HG02943 (cell line): ENCODE measurements around the gene XRCC4.
"Not testable (repeated sequence)": the region's sequence is repeated elsewhere in the genome, so short reads cannot be mapped to it uniquely, and the experiment has no call there.

Experiments
- ATAC-seq: cut with Tn5 transposase; IDR thresholded peaks from one replicate; pipeline ENCODE4 v1.9.1; 2021; ENCODE audit warnings: mild to moderate bottlenecking, low read depth, moderate library complexity; ENCODE audit not compliant: unreplicated experiment

The XRCC4 gene

DNA sequence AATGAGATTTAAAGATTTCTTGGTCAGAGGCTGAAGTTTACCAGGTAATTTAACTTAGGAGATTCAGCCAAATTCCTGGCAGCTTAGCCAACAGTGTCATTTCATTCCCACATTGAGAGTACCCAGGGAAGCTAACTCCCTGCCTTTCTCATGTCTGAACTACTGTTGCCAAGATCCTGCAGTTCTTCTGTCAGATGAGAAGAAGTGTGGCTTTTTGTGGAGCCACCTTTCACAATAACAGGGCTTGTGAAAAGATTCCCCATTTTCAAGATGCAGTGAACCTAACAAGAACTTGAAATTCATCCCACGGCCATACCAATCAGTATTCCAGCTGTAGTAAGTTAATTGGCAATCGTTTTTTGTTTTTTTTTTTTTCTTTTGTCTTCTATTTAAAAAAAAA lies 176.4 kb downstream of the XRCC4 start:
- no peak for ATAC-seq

DNA sequence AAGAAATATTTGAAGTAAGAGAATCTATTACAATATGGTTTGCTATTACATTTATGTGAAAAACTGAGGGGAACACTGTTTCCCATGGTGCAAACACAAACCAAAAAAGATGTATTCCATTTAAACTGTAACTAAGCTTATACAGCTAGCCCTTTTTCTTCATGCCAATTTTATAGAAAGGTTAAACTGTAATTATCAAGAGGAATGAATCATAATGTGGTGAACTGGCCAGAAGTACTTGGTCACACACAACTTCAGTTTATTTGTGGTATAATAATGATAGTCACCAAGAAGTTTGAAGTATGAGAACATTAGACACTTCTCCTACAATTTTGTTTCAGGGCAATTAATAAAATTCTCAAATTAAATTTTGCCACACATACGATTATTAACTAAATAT lies 177.9 kb downstream of the XRCC4 start:
- no peak for ATAC-seq

DNA sequence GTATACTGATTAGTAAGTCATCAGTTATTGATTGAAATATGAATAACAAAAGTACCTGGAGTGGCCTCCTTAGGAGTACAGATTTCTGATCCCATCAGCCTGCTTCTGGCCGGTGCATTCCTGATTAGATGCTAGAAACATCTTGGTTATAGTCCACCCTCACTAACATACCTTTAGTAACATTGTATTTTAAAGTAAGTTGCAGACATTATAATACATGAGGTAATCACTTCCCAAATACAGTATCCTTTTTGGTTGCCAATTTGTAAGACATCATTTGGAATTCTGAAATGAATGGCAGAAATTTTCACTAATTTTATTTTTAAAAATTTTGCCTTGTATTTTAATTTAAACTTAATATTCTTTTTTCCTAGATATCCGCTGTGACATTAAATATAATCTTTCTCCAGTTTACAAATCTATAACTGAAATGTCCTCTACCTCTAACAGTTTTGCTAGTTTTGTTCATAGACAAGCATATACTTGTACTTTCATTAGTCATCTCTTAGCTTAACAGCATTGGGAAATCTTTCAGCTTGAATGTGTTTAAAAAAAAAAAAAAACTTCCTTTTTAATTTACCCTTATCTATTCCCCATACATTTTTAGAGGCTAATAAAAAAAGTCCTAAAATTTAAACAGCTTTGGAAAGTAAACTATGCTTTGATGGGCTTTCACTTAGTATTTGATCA lies 178.9 kb downstream of the XRCC4 start:
- no peak for ATAC-seq

DNA sequence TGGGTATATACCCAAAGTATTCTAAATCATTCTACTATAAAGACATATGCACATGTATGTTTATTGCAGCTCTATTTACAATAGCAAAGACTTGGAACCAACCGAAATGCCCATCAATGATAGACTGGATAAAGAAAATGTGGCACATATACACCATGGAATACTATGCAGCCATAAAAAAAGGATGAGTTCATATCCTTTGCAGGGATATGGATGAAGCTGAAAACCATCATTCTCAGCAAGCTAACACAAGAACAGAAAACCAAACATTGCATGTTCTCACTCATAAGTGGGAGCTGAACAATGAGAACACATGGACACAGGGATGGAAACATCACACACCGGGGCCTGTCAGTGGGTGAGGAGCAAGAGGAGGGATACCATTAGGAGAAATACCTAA lies 180.3 kb downstream of the XRCC4 start:
- ATAC-seq, result not testable (repeated sequence)

DNA sequence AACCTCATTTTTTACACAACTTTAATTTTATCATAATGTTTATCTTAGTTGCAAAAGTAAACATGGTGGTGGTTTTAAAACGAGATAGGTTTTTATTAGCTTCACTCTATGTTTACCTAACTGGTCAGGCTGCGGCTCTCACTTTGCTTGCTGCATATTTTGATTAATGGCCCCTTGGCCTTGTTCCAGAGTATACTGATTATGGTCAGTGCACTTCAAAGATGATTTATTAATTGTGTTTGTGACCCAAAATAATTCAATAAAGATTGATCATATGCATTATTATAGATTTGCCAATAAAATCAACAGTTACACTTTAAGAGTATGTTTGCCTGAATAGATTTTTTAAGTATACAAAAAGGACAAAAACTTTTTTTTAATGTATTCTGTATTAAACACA lies 188.0 kb downstream of the XRCC4 start:
- ATAC-seq, result no peak

DNA sequence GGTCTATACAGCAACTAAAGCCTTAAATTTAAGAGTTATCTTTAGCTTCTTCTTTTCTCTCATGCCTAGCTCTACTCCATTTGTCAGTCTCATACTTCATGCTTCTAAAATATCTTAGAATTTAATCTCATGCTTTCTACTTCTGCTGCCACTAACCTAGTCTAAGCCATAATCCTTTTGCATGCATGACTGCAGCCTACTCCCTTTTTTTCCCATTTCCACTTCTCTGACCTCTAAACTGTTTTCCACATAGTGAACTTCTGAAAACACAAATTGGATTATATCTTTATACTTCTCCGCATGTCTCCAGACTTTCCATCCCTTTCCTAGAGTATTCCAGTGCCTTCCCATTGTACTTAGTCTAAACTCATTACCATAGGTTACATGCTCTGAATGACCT lies 193.0 kb downstream of the XRCC4 start:
- no peak for ATAC-seq

DNA sequence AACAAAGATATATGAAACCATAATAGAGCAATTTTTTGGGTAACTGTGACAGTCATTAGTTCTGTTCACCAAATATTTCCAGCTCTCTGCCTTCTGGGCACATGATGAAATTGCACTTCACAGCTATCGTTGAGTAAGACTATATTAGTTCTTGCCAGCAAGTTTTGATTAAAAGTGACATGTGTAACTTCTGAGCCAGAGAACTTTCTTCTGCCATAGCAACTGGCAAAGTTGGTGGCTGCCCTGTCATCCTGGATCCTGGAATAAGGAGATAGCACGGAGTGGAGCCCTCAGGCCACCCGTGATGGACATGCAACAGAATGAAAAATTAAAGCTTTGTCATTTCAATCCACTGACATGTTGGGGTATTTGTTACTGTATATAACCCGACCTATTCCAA lies 199.8 kb downstream of the XRCC4 start:
- ATAC-seq, result no peak

DNA sequence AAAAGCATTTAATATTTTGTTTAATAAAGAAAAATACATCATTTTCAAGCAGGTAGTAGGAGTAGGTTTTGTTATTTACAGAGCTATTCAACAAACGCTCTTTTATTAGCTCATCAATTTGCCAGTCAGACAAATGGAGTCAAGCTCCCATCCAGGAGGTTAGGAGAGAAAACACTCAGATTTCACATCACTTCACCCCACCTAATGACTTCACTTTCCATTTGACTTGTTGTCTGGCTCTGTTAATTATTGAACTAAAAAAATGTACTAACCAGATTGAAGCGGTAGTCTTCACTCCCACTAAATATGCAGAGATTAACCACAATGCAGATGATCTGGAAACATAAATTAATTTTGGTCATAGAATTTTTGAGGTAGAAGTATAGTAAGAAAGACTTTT lies 200.6 kb downstream of the XRCC4 start:
- ATAC-seq, result no peak

DNA sequence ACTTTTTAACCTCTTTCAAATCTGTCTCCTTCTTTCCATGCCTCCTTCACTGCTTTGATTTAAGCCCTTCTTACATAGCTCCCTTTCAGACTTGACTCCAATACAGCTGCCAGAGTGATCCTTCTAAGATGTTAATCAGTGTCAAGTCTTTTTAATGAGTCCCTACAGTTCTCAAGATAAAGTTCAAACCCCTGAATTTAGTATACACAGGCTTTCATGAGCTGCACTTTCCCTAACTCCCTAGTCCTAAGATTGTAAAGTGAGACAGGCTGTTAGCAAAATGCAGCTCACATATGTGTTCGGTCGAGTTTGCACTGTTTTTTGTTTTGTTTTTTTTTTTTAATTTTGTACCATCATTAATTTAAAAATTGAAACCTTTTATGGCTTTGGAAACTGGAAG lies 203.8 kb downstream of the XRCC4 start:
- ATAC-seq, result no peak

DNA sequence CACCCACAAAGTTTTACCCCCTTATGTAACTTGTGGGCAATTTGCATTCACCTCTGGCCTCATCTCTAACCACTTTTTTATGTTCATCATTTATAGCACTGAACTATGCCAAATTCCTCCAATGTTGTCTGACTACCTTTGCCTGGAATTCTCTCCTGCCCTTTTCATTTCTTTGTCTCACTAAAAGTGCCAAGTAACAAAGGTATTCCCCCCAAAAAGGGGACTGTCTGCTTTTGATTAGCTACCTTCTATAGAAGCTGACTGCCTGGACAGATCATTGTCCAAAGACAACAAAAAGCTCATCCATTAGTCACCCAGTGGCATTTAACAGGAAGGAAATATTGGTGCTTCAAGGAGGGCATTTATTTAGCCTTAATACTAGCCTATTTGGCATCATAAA lies 204.3 kb downstream of the XRCC4 start:
- no peak for ATAC-seq

DNA sequence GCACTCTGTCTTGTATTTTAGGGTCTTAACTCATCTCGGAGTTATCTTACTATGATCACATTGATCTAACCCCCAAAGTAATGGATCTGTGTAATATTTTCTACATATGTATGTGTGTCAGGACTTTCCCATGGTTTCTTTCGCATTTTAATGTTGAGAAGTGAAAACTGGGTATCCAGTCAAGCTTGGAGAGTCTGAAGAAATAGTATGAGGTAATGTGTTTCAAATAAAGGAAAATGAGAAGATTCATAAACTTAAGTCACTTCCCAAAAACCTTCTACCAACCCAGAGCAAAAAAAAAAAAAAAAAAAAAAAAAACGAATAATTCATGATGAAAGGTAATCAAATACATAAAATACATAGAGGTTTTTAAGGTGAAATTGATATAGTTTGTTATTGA lies 206.4 kb downstream of the XRCC4 start:
- ATAC-seq, result no peak

DNA sequence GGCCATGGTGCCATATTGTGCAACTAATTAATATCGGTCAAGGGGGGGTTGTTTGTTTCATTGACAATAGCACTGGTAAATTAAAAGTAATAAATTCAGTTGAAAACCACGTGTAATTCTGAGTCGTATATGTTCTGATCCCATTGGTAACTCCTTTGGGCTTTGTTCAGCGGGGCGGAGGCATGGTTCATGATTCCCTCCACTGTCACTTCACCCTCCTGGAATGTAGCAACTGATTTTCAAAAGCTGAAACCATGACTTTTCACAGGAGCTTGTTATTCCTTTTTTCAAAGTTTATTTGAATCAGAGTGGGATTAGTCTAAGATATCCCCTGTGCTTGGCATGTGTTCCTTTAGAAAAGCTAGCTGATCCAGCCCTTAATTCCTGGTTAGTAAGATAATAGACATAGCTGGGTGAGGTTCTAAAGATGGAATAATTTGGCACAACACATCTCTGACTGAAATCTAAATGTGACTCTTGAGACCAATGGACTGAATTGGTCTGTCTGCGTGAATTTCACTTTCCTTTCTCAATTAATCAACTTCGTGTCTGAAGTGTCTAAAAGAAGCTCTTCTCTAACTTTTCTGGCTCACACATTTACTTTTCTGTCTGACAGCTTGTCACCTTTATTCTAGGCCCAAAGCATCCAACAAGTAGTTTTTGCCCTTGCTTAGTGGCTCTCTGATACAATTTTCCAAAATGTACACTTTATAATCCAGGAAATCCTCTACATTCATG lies 208.5 kb downstream of the XRCC4 start:
- no peak for ATAC-seq

DNA sequence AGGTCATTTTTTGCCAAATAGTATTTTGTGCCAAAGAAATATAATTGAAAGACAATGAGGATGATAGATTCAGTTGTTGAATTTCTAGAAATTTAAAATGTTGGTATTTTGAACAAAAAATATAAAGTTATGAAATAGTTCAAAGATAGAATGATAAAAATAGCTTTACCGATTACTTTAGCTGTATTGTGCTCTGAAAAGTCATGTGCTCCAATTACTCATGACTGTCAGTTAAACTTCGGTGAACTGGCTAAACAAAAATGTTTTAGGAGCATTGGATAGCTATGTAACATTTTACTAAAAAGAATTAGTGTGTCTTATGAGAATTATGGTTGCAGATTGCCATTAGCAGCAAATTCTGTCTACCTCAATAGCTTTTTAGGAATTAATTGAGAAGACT lies 216.9 kb downstream of the XRCC4 start:
- ATAC-seq, result no peak

DNA sequence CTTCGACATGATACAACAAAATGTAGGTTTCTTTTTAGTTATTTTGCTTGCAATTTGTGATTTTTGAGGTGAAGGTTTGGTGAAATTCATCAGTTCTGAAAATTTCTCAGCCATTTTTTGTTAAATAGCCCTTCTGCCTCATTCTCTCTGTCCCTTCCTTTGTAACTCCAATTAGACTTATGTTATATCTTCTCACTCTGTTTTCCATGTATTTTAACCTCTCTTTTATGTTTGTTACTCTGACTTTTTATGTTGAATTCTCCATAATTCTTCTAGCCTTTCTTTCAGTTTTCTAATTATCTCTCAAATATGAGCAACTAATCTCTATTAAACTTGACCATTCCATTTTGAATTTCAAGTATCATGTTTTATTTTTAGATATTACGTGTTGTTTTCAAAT lies 222.0 kb downstream of the XRCC4 start:
- no peak for ATAC-seq

DNA sequence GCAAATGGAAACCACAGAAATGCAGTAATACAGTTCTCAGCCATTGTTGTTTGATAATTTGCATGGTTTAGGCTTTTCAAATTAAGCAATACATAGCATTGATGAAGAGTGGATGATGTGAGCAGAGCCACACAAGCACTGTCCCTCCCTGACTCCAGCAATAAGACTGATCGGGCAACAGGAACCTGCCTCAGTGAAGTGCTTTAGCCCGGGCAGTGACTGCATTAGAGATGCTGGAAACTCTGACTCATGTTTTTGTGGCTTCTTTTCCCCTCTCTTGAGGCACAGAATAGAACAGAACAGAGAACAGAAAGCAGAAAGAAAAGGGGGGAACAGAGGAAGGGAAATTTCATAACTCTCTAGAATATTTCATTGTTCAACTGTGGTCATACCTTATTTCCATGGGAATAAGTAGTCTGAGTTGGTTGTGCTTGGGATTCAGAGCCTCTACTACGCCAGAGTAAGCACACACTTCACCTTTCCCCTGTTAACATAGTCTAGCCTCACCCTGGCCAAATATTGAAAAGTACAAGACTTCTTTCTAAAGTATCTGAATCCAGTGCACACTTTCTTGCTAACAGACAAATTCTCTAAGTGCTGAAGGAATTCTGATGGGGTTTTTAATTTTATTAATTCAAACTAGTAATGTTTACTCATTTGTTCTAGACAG lies 229.4 kb downstream of the XRCC4 start:
- peak; percentile 98 for ATAC-seq

DNA sequence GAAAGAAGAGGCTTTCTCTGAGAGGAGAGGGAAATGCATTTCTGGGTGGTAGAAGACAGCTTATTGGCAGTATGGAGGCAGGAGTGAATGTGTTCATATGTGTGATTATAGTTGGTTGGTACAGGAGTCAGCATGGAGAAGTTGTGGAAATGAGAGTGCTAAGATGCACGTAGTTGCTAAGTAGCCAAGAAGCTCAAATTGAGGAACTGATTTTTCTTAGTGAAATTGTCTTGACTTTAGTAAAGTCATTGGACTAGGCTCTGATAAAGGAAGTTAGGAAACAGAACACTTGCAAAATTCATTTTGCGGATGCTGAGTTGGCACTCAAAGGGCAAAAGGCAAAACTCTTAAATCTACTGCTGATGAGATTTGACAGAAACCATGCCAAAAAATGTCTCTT lies 235.3 kb downstream of the XRCC4 start:
- ATAC-seq, result no peak

DNA sequence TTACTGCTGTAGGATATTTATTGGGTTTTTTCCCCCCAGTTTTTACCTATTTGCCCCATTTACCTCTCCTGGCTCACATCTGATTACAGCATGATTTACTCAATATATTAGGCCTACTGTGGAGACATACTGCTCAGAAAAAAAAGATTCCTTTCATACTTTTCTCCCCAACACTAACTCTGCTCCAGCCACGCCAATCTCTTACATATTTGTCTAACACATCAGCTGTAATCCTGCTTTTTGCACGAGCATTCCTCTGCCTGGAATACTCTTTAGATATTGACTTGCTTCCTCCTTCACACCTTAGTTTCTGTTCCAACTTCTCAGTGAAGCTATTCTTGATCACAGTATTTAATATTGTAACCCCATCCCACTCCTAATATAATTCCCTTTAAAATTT lies 236.1 kb downstream of the XRCC4 start:
- no peak for ATAC-seq

DNA sequence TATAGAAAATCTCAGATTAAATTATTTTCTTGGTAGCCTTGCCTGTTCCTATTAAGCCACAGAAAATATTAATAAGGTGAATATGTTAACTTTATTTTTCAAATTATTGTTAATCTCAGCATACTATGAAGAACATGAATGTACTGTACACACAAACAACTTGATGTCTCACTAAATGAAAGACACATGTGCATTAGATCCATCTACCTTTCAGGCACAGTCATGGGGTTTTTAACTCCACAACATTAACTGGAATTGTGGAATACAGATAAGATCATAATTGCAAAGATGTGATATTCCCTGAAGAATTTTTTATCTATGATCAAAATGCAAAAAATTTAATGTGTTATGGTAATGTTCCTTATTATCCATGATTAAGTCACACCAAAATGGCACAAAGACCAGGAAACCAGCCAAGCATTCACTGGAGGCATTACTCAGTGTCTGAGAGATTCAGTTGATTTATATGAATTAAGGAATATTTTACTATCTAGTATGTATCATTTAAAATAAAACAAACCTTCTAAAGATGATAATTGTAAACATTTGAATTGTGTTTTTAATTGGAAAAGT lies 244.2 kb downstream of the XRCC4 start:
- no peak for ATAC-seq

DNA sequence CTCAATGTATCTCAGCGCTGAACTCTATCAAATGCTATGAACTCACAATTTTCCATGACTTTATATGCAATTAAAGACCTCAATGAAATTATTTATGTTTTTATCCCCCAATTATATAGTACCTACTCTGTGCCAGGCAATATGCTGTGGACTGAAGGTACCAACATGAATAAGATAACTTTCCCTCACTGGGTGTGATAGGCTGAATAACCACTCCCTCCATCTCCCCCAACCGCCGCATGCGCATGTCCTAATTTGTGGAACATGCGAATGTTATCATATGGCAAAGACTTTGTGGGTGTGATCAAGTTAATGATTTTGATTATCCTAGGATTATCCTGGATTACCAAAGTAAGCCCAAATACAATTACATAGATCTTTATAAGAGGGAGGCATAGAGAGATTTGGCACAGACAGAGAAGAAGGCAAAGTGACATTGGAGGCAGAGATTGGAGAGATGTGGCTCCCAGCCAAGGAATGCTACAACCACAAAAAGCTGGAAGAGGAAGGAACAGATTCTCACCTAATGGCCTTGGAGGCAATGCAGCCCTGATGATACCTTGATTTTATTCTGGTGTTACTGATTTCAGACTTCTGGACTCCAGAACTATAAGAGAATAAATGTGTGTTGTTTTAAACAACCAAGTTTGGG lies 245.1 kb downstream of the XRCC4 start:
- no peak for ATAC-seq

DNA sequence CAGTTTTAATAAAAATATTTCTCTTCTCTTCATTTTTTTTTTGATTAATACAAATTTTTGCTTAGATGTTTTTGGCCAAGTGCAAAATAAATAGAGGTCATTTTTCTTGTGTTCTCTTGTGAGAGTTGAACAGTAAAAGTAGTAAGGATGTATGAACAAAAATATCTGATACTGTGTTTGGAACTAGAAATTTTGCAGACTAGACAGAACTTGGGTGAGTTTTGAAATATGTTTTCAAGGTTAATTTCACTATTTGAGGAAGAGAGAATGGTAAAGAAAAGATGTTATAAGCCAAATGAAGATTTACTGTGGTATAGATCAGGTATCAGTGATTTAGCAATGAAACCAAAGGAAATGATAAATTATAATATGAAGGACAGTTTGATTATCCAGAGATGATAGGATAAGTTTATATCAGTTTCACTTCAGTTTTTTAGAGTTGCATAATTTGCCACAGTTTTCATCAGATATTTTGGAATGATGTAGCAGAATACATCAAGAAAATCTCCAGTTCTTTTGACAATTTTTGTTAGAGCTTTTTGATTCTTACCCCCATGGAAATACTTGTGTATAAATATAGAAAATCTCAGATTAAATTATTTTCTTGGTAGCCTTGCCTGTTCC lies 246.3 kb downstream of the XRCC4 start:
- ATAC-seq, result no peak

DNA sequence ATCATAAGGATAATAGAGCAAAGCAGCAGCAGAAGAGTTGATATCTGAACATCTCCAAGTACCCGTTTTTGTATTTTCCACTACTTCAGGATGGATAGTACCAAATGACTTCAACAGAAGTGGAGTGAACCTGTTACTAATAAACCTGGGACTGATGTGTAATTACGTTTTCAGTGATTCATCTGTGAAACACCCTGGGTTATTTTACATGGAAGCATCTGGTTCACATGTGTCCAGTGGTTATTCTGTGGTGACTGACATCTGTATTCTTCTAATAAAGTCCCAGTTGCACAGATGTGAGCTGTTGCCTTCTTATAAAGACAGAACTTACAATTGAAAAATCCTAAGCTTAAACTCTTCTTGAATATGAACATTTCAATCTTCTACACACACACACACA lies 254.5 kb downstream of the XRCC4 start:
- no peak for ATAC-seq
